ENCODE measurements around the gene VSIR.

The VSIR gene

DNA sequence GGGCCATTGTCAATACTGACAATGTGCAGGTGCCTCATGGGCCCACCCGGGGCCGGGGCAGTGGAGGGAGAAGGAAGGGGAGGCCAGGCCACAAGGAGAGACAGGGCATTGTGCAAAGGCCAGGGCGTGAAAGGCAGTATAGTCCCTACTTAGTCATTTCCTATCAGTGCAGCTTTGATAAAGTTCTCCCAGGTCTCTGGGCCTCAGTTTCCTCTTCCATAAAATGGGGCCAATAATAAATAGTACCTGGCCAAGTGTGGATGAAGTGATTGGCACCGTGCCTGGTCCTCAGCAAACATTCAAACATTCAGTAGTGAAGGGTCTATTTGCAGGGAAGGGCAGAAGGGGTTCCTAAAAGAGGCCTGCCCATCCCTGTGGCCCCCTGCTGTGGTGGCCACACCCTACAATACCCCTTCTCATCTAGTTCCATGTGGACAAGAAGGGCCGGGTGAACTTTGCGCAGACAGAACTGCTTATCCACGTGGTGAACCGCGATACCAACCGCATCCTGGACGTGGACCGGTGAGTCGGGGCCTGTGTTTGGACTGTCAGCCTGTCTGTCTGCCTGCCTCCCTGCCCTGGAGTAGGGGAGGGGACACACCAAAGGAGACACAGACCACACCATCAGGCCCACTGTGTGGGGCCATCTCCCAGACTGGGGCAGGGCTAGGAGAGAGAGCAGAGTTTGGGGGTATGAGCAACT is 36.9 kb upstream of the VSIR start:
- H3K36me3 ChIP-seq (replicated peaks; ENCODE audit: low read depth, low read length): no peaks in the 10 kb centered on the region
- no peak for TF ChIP-seq EZH2phosphoT487 (IDR thresholded peaks at IDR 0.05; ENCODE audit: low read depth)
- TF ChIP-seq, protein P1, sequence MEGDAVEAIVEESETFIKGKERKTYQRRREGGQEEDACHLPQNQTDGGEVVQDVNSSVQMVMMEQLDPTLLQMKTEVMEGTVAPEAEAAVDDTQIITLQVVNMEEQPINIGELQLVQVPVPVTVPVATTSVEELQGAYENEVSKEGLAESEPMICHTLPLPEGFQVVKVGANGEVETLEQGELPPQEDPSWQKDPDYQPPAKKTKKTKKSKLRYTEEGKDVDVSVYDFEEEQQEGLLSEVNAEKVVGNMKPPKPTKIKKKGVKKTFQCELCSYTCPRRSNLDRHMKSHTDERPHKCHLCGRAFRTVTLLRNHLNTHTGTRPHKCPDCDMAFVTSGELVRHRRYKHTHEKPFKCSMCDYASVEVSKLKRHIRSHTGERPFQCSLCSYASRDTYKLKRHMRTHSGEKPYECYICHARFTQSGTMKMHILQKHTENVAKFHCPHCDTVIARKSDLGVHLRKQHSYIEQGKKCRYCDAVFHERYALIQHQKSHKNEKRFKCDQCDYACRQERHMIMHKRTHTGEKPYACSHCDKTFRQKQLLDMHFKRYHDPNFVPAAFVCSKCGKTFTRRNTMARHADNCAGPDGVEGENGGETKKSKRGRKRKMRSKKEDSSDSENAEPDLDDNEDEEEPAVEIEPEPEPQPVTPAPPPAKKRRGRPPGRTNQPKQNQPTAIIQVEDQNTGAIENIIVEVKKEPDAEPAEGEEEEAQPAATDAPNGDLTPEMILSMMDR (IDR thresholded peaks at IDR 0.05; ENCODE audit: low read depth, low read length): no peak
- H4K20me1 ChIP-seq (ENCODE audit: insufficient read depth, low read length): no peaks in the 10 kb centered on the region
- no peak overlapping the region for H3K27ac ChIP-seq (ENCODE audit: low read length)
- H3K79me2 ChIP-seq (ENCODE audit: low read length): no peaks in the 10 kb centered on the region
- no peak overlapping the region for H3K4me3 ChIP-seq (ENCODE audit: low read length)
- no peak overlapping the region for H3K4me2 ChIP-seq (ENCODE audit: low read length)
- no peaks in the 10 kb centered on the region for H3K9me3 ChIP-seq (ENCODE audit: insufficient read depth, low read length)
- no peak overlapping the region for H3K9ac ChIP-seq (ENCODE audit: low read length)
- no peak overlapping the region for H2AFZ ChIP-seq (ENCODE audit: low read depth, low read length)
- peaks cover 3% of the 10 kb centered on the region; the same call in 1 of the 2 replicates for H3K27me3 ChIP-seq (ENCODE audit: low read depth, low read length)
- H3K4me1 ChIP-seq (ENCODE audit: low read length): peaks cover 3% of the 10 kb centered on the region; the same call in 1 of the 2 replicates

- H3K9me3 ChIP-seq (ENCODE audit: insufficient read depth, low read length): no peaks in the 10 kb centered on the region
- TF ChIP-seq EZH2phosphoT487 (IDR thresholded peaks at IDR 0.05; ENCODE audit: low read depth): no peak
- TF ChIP-seq, protein P1 (IDR thresholded peaks at IDR 0.05; ENCODE audit: low read depth, low read length): no peak
- H3K4me2 ChIP-seq (ENCODE audit: low read length): no peak overlapping the region
These were observed 36.3 kb upstream of the VSIR start for GRCh38 chr10:71809628-71810027.

DNA sequence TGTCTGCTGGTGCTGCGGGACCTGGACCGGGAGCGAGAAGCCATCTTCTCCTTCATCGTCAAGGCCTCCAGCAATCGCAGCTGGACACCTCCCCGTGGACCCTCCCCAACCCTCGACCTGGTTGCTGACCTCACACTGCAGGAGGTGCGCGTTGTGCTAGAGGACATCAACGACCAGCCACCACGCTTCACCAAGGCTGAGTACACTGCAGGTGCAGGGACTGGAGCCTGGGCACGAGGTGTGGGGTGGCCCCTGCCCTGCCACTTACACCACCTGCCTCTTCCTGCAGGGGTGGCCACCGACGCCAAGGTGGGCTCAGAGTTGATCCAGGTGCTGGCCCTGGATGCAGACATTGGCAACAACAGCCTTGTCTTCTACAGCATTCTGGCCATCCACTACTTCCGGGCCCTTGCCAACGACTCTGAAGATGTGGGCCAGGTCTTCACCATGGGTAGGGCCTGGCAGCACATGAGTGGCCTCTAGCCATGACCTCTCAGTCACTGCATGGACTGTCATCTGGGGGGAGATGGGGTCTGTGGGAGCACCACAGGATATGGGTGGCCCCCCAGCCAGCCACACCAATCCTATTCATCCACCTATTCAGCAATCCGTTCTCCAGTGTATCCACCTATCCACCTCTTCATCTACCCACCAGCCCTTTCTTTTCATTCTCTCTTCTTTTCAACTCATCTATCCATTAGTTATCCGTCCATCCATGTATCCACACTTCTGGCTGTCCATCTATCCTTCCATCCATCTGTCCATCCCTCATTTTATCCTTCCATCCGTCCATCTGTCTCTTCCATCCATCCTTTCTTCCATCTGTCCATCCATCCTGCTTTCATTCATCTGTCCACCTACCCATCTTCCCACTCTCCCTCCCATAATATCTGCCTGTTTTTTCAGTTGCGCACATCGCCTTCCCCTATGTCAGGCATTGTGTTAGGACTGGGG is 34.5 kb upstream of the VSIR start:
- Histone ChIP-seq H3K4me3 (ENCODE audit: low read length) (no peak overlapping the region), H3K9me3 (ENCODE audit: insufficient read depth, low read length) (no peaks in the 10 kb centered on the region), H3K79me2 (ENCODE audit: low read length) (no peaks in the 10 kb centered on the region), H4K20me1 (ENCODE audit: insufficient read depth, low read length) (no peaks in the 10 kb centered on the region), H3K4me2 (ENCODE audit: low read length) (no peak overlapping the region), H3K9ac (ENCODE audit: low read length) (no peak overlapping the region), H3K4me1 (ENCODE audit: low read length) (peaks cover 7% of the 10 kb centered on the region; the same call in 1 of the 2 replicates), H3K27me3 (ENCODE audit: low read depth, low read length) (peaks cover 7% of the 10 kb centered on the region; the same call in 1 of the 2 replicates), H3K27ac (ENCODE audit: low read length) (no peak overlapping the region), H2AFZ (ENCODE audit: low read depth, low read length) (no peak overlapping the region), H3K36me3 (replicated peaks; ENCODE audit: low read depth, low read length) (no peaks in the 10 kb centered on the region)
- TF ChIP-seq, protein P1 (IDR thresholded peaks at IDR 0.05; ENCODE audit: low read depth, low read length): no peak
- no peak for TF ChIP-seq EZH2phosphoT487 (IDR thresholded peaks at IDR 0.05; ENCODE audit: low read depth)

More at GRCh38 chr10:71809628-71810027, 36.3 kb upstream of the VSIR start:
- Histone ChIP-seq H2AFZ (ENCODE audit: low read depth, low read length) (no peak overlapping the region), H3K79me2 (ENCODE audit: low read length) (no peaks in the 10 kb centered on the region), H3K27me3 (ENCODE audit: low read depth, low read length) (peaks cover 7% of the 10 kb centered on the region; the same call in 1 of the 2 replicates), H3K36me3 (replicated peaks; ENCODE audit: low read depth, low read length) (no peaks in the 10 kb centered on the region), H4K20me1 (ENCODE audit: insufficient read depth, low read length) (no peaks in the 10 kb centered on the region), H3K4me1 (ENCODE audit: low read length) (peaks cover 3% of the 10 kb centered on the region; the same call in 1 of the 2 replicates), H3K4me3 (ENCODE audit: low read length) (no peak overlapping the region), H3K9ac (ENCODE audit: low read length) (no peak overlapping the region), H3K27ac (ENCODE audit: low read length) (no peak overlapping the region)
